Measurements from ENCODE around the gene TBX2.

The TBX2 gene

GRCh38 chr17:61369751-61370150 lies 29.9 kb upstream of the TBX2 start:
- DNase-seq: no peak

- no peak for DNase-seq
Observed at GRCh38 chr17:61371179-61371578, 28.5 kb upstream of the TBX2 start.

GRCh38 chr17:61371606-61372005 lies 28.0 kb upstream of the TBX2 start:
- DNase-seq: no peak

- DNase-seq: no peak
Observed at GRCh38 chr17:61372436-61372835, 27.2 kb upstream of the TBX2 start.

GRCh38 chr17:61376931-61377838 lies 22.5 kb upstream of the TBX2 start:
- no peak for DNase-seq

GRCh38 chr17:61378658-61379456 lies 20.8 kb upstream of the TBX2 start:
- no peak for DNase-seq

- DNase-seq: no peak
Observed at GRCh38 chr17:61379457-61380216, 20.0 kb upstream of the TBX2 start.

GRCh38 chr17:61380217-61380835 lies 19.3 kb upstream of the TBX2 start:
- DNase-seq: no peak

GRCh38 chr17:61380836-61381525 lies 18.7 kb upstream of the TBX2 start:
- DNase-seq: no peak

- DNase-seq: no peak
Observed at GRCh38 chr17:61381537-61381936, 18.1 kb upstream of the TBX2 start.

- no peak for DNase-seq
Observed at GRCh38 chr17:61382796-61383688, 16.6 kb upstream of the TBX2 start.

- DNase-seq: no peak
Observed at GRCh38 chr17:61383689-61384201, 15.9 kb upstream of the TBX2 start.

GRCh38 chr17:61384354-61384691 lies 15.3 kb upstream of the TBX2 start:
- no peak for DNase-seq

GRCh38 chr17:61384692-61385576 lies 14.7 kb upstream of the TBX2 start:
- no peak for DNase-seq

GRCh38 chr17:61385577-61386236 lies 13.9 kb upstream of the TBX2 start:
- no peak for DNase-seq

GRCh38 chr17:61386251-61386650 lies 13.4 kb upstream of the TBX2 start:
- no peak for DNase-seq

GRCh38 chr17:61387011-61387410 lies 12.6 kb upstream of the TBX2 start:
- no peak for DNase-seq

GRCh38 chr17:61387511-61388305 lies 11.9 kb upstream of the TBX2 start:
- DNase-seq: no peak
